ENCODE measurements around the gene NSUN7.

The NSUN7 gene

GRCh38 chr4:40829586-40829985 lies 79.8 kb downstream of the NSUN7 start:
- no peak for TF ChIP-seq CTCF (IDR thresholded peaks at IDR 0.05; ENCODE audit: borderline replicate concordance, control extremely low read depth, extremely low read depth, insufficient read depth, missing control alignments)
- no peak for DNase-seq (ENCODE audit: low spot score)
- in situ Hi-C loops (cut with MboI; ENCODE audit: low sequenced_read_pairs, unreplicated experiment): no loop called here

GRCh38 chr4:40831146-40831907 lies 81.6 kb downstream of the NSUN7 start:
- no peak for DNase-seq (ENCODE audit: low spot score)
- in situ Hi-C loops (cut with MboI; ENCODE audit: low sequenced_read_pairs, unreplicated experiment): no loop called here
- no peak for TF ChIP-seq CTCF (IDR thresholded peaks at IDR 0.05; ENCODE audit: borderline replicate concordance, control extremely low read depth, extremely low read depth, insufficient read depth, missing control alignments)

- in situ Hi-C loops (cut with MboI; ENCODE audit: low sequenced_read_pairs, unreplicated experiment): no loop called here
- no peak for TF ChIP-seq CTCF (IDR thresholded peaks at IDR 0.05; ENCODE audit: borderline replicate concordance, control extremely low read depth, extremely low read depth, insufficient read depth, missing control alignments)
- no peak for DNase-seq (ENCODE audit: low spot score)
Measured at GRCh38 chr4:40832175-40832574, 82.4 kb downstream of the NSUN7 start.

- TF ChIP-seq CTCF (IDR thresholded peaks at IDR 0.05; ENCODE audit: borderline replicate concordance, control extremely low read depth, extremely low read depth, insufficient read depth, missing control alignments): no peak
- in situ Hi-C loops (cut with MboI; ENCODE audit: low sequenced_read_pairs, unreplicated experiment): no loop called here
- no peak for DNase-seq (ENCODE audit: low spot score)
Measured at GRCh38 chr4:40833212-40833611, 83.5 kb downstream of the NSUN7 start.

- no peak for DNase-seq (ENCODE audit: low spot score)
- TF ChIP-seq CTCF (IDR thresholded peaks at IDR 0.05; ENCODE audit: borderline replicate concordance, control extremely low read depth, extremely low read depth, insufficient read depth, missing control alignments): no peak
- in situ Hi-C loops (cut with MboI; ENCODE audit: low sequenced_read_pairs, unreplicated experiment): no loop called here
Measured at GRCh38 chr4:40837094-40837870, 87.5 kb downstream of the NSUN7 start.

GRCh38 chr4:40838742-40839141 lies 89.0 kb downstream of the NSUN7 start:
- TF ChIP-seq CTCF (IDR thresholded peaks at IDR 0.05; ENCODE audit: borderline replicate concordance, control extremely low read depth, extremely low read depth, insufficient read depth, missing control alignments): no peak
- no peak for DNase-seq (ENCODE audit: low spot score)
- in situ Hi-C loops (cut with MboI; ENCODE audit: low sequenced_read_pairs, unreplicated experiment): no loop called here

Data from GM13976 (cell line).